GM12892 (cell line): ENCODE results near the gene RRN3.
"Not testable (repeated sequence)": the region's sequence is repeated elsewhere in the genome, so short reads cannot be mapped to it uniquely, and the experiment has no call there.

ENCODE experiments used
- POLR2A ChIP-seq: IDR thresholded peaks from 2 replicates; pipeline ENCODE4 v1.6.1; 2011; ENCODE audit warnings: low read depth, low read length, control low read depth
- POLR2AphosphoS5 ChIP-seq: IDR thresholded peaks from 2 replicates; pipeline ENCODE4 v1.6.1; 2011; ENCODE audit warnings: low read depth, low read length, control low read depth
- TAF1 ChIP-seq: IDR thresholded peaks from 2 replicates; pipeline ENCODE4 v1.6.1; 2011; ENCODE audit warnings: low read depth, mild to moderate bottlenecking, control low read depth, low read length, borderline replicate concordance

GRCh38 chr16:15132719-15133428 lies 38.8 kb upstream of the RRN3 start:
- TF ChIP-seq POLR2A, POLR2AphosphoS5, TAF1: not testable (repeated sequence)
